ENCODE data around the gene CERT1.

CERT1 gene

GRCh38 chr5:75358117-75358516 lies 153.3 kb downstream of the CERT1 start:
- TF ChIP-seq SIN3A (IDR thresholded peaks at IDR 0.05; ENCODE audit: borderline replicate concordance, insufficient read depth, low read length) (no peak), TAF1 (IDR thresholded peaks at IDR 0.05; ENCODE audit: borderline replicate concordance, insufficient read depth, low read length) (no peak), REST (IDR thresholded peaks at IDR 0.05; ENCODE audit: insufficient read depth in 1 of 2, low read depth in 2 of 2, low read length in 2 of 2) (no peak), POLR2AphosphoS5 (IDR thresholded peaks at IDR 0.05; ENCODE audit: low read depth, low read length) (no peak), FOXP2 (optimal IDR thresholded peaks at IDR 0.05; ENCODE audit: borderline replicate concordance, extremely low read depth, extremely low read length, insufficient read depth) (no peak)

- no peak for TF ChIP-seq TAF1 (IDR thresholded peaks at IDR 0.05; ENCODE audit: borderline replicate concordance, insufficient read depth, low read length)
- TF ChIP-seq POLR2AphosphoS5 (IDR thresholded peaks at IDR 0.05; ENCODE audit: low read depth, low read length): no peak
- no peak for TF ChIP-seq SIN3A (IDR thresholded peaks at IDR 0.05; ENCODE audit: borderline replicate concordance, insufficient read depth, low read length)
Observed at GRCh38 chr5:75356719-75357118, 154.7 kb downstream of the CERT1 start.

GRCh38 chr5:75355236-75355635 lies 156.2 kb downstream of the CERT1 start:
- TF ChIP-seq POLR2AphosphoS5 (IDR thresholded peaks at IDR 0.05; ENCODE audit: low read depth, low read length) (no peak), SIN3A (IDR thresholded peaks at IDR 0.05; ENCODE audit: borderline replicate concordance, insufficient read depth, low read length) (no peak), TAF1 (IDR thresholded peaks at IDR 0.05; ENCODE audit: borderline replicate concordance, insufficient read depth, low read length) (no peak), FOXP2 (optimal IDR thresholded peaks at IDR 0.05; ENCODE audit: borderline replicate concordance, extremely low read depth, extremely low read length, insufficient read depth) (no peak)

GRCh38 chr5:75351139-75351926 lies 160.1 kb downstream of the CERT1 start:
- TF ChIP-seq POLR2AphosphoS5 (IDR thresholded peaks at IDR 0.05; ENCODE audit: low read depth, low read length): no peak
- no peak for TF ChIP-seq FOXP2 (optimal IDR thresholded peaks at IDR 0.05; ENCODE audit: borderline replicate concordance, extremely low read depth, extremely low read length, insufficient read depth)
- no peak for TF ChIP-seq TAF1 (IDR thresholded peaks at IDR 0.05; ENCODE audit: borderline replicate concordance, insufficient read depth, low read length)
- TF ChIP-seq SIN3A (IDR thresholded peaks at IDR 0.05; ENCODE audit: borderline replicate concordance, insufficient read depth, low read length): no peak
- TF ChIP-seq REST (IDR thresholded peaks at IDR 0.05; ENCODE audit: insufficient read depth in 1 of 2, low read depth in 2 of 2, low read length in 2 of 2): no peak

- TF ChIP-seq SIN3A (IDR thresholded peaks at IDR 0.05; ENCODE audit: borderline replicate concordance, insufficient read depth, low read length) (no peak), TAF1 (IDR thresholded peaks at IDR 0.05; ENCODE audit: borderline replicate concordance, insufficient read depth, low read length) (no peak), FOXP2 (optimal IDR thresholded peaks at IDR 0.05; ENCODE audit: borderline replicate concordance, extremely low read depth, extremely low read length, insufficient read depth) (no peak), REST (IDR thresholded peaks at IDR 0.05; ENCODE audit: insufficient read depth in 1 of 2, low read depth in 2 of 2, low read length in 2 of 2) (no peak), POLR2AphosphoS5 (IDR thresholded peaks at IDR 0.05; ENCODE audit: low read depth, low read length) (no peak)
Observed at GRCh38 chr5:75349663-75350062, 161.8 kb downstream of the CERT1 start.

- TF ChIP-seq POLR2AphosphoS5 (IDR thresholded peaks at IDR 0.05; ENCODE audit: low read depth, low read length): no peak
- no peak for TF ChIP-seq REST (IDR thresholded peaks at IDR 0.05; ENCODE audit: insufficient read depth in 1 of 2, low read depth in 2 of 2, low read length in 2 of 2)
- TF ChIP-seq SIN3A (IDR thresholded peaks at IDR 0.05; ENCODE audit: borderline replicate concordance, insufficient read depth, low read length): no peak
- TF ChIP-seq TAF1 (IDR thresholded peaks at IDR 0.05; ENCODE audit: borderline replicate concordance, insufficient read depth, low read length): no peak
- no peak for TF ChIP-seq FOXP2 (optimal IDR thresholded peaks at IDR 0.05; ENCODE audit: borderline replicate concordance, extremely low read depth, extremely low read length, insufficient read depth)
Observed at GRCh38 chr5:75348241-75348640, 163.2 kb downstream of the CERT1 start.

Measured in PFSK-1 (cell line).